Activated CD8-positive, alpha-beta T cell treated with anti-CD3 and anti-CD28 coated beads, Interleukin-2, amount 10 ng/mL, durations not matched to agents 7 days and 5 days (primary cell): ENCODE results near the gene TSPAN19. TPM values are rescaled to one million over a fixed set of nuclear protein-coding genes. Genes with fewer than 3 reads are reported as not detected.

ENCODE experiments used
- total RNA-seq, 2 experiments: library from RNA; stranded (reverse); gene quantifications; one replicate each; pipeline ENCODE4 v1.2.3, GENCODE V29; 2021

Gene TSPAN19
- total RNA-seq, 2 experiments from 2014 or later: not detected

Other genes starting within 250 kb of the TSPAN19 start
- gene SLC6A15, start 123.5 kb downstream of the TSPAN19 start, total RNA-seq: not detected
- not detected for gene LRRIQ1, start 74 bp upstream of the TSPAN19 start, total RNA-seq
- gene ALX1, start 243.9 kb upstream of the TSPAN19 start, total RNA-seq: not detected